Activated effector memory CD4-positive, alpha-beta T cell treated with Interleukin-2 at 50 U/mL for 16 hours (primary cell): ENCODE measurements around the gene BCL2L11.

ENCODE experiments used
- DNase-seq: peaks from one replicate; pipeline ENCODE4 v3.0.0-alpha.2; 2020

BCL2L11 gene

GRCh38 chr2:111145103-111145760 is 24.5 kb downstream of the BCL2L11 start:
- no peak for DNase-seq

- no peak for DNase-seq
Measured at GRCh38 chr2:111145951-111146350, 25.2 kb downstream of the BCL2L11 start.

- no peak for DNase-seq
Measured at GRCh38 chr2:111148225-111148873, 27.6 kb downstream of the BCL2L11 start.

- no peak for DNase-seq
Measured at GRCh38 chr2:111148925-111149324, 28.2 kb downstream of the BCL2L11 start.

- DNase-seq: no peak
Measured at GRCh38 chr2:111149882-111150455, 29.3 kb downstream of the BCL2L11 start.

- DNase-seq: no peak
Measured at GRCh38 chr2:111154758-111155157, 34.0 kb downstream of the BCL2L11 start.

DNA sequence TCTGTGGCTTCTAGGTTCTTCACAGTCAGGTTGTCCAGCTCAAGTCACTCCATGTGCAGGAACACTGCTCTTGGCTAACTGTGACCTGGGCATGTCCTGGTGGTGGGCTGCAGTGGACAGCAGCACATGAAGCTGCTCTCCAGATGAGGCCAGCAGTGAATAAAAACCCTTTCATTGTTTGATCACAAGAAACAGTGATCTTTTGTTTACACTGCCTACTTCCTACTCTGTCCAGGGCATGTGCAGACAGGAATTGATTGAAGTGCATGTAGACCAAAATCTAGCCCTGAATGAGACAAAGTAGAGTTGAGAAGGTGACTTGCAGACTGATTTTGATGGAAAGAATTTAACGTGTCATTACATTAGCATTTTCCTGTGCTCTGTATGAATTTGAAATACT is 34.9 kb downstream of the BCL2L11 start:
- DNase-seq: no peak

- DNase-seq: no peak
Measured at GRCh38 chr2:111156529-111156928, 35.8 kb downstream of the BCL2L11 start.

DNA sequence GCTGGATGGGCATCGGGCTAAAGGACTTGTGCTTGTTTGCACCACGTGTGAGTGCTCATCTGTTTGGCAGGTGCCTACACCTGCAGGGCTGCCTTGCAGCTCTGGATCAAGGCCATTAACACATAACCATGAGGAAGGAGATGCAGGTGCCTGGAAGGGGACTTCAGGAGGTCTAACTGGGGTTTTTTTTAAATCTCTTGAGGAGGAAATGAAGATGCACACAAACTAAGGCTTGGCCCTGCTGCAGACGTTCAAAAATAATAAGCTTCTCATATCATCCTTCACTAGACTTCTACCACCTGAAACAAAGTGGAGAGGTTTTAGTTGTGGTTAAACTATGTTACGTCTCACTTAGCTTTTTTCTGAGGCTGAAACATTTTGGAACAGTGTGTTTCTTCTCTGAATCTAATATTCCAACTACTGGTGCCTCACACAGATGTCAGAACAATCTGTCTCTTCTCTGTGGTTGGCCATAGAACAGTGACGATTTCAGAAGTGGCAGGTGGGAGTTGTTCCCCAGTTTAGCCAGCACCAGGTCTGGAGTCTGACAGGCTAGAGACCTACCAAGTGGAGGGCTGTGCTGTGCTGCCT is 36.5 kb downstream of the BCL2L11 start:
- DNase-seq: no peak

GRCh38 chr2:111157798-111158197 is 37.1 kb downstream of the BCL2L11 start:
- no peak for DNase-seq

DNA sequence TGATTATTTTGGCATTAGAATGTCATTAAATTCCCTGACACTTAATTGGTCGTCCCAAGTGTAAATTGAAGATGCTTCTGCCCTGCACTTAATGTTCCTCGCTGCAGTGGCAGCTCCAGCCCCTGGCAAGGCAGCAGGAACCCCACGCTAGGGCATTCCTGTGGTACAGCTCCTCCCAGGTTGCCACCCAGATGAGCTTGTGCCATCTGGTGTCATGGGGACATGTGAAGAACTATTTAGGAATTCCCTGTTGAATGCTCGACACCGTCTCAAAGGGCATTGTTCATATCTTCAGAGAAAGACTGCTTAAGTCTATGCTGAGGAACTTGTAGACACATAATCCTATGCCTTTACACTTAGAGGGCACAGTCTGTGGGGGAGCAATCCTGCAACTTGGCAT is 38.9 kb downstream of the BCL2L11 start:
- DNase-seq: no peak

- no peak for DNase-seq
Measured at GRCh38 chr2:111160758-111161157, 40.0 kb downstream of the BCL2L11 start.

- DNase-seq: no peak
Measured at GRCh38 chr2:111161971-111162370, 41.3 kb downstream of the BCL2L11 start.

GRCh38 chr2:111162718-111163331 is 42.1 kb downstream of the BCL2L11 start:
- DNase-seq: no peak

DNA sequence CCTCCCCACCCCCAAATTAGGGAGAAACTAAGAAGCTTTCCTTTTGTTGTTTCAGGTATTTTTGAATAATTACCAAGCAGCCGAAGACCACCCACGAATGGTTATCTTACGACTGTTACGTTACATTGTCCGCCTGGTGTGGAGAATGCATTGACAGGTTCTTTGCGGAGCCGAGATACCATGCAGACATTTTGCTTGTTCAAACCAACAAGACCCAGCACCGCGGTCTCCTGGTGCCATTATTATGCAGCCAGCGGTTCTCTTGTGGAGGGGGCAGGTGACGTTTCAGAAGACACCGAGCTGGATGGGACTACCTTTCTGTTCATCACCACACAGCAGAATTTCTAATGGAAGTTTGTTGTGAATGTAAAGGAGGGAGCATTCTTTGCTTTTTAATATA is 43.4 kb downstream of the BCL2L11 start:
- no peak for DNase-seq

DNA sequence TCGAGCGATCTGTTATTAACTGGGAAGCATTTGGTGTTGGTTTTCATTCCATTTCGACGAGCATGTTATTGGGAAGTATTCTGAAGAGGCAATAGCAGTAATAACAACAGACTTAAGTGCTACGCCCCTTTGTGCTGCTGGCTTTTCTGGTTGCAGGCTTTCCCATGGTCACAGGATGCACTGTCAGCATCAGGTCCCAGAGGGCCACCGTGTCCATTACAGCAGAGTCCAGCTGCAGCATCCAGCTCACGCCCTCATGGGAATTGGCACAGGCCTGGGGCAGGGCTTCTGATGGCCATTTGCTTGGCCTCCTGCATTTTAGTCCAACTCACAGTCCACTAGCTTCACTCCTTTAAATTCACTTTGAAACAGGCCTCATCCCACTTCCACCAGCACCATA is 44.4 kb downstream of the BCL2L11 start:
- no peak for DNase-seq

DNA sequence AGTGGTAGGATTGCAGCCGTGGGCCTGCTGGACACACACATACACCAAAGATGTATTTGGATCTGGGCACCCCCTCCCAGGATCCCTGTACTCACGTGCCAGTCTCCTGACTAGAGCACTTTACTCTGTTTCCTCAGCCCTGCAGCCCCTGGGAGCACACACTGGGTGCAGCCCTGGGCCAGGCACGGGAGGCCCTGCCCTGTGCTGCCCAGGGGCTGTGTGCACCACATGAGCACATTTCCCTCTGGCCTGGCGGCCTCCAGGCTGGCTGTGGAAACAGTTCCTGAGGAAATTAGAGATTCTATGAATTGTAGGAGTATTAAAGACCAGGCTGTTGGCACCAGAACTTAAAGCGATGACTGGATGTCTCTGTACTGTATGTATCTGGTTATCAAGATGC is 45.4 kb downstream of the BCL2L11 start:
- no peak for DNase-seq

DNA sequence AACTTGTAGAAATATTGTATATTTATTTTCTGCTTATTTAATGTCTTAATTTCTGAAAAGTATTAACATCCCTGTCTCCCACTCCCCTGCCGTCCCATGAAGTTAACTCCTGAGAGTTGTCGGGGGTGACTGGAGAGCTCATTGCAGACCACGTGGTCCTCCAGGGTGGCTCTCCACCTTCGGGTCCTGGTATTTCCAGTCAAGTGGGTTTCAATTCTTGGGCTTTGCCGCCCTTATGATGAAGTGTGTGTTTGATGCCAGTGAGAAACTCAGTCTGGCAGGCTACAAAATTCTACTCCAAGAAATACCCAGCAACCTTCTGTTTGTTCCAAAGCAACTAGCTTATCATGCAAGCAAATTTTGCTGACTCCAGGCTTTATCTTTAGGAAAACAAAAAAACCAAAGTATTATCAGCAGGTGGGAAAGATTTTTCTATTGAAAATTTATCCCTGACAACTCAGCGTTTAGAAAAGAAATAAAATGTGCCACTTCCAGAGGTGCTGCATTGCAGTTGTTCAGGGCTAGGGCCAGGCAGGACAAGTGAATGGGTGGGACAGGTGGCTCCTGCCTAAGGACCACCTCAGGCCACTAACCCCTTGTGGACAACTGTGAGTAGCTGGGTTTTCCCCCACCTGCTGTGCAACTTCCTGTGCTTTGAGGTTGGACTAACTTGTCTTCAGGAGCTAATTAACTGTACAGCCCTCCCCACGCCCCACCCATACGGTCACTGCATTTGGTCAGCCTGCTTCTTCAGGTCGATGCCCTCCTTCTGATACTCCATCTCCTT is 46.6 kb downstream of the BCL2L11 start:
- DNase-seq: no peak

- DNase-seq: no peak
Measured at GRCh38 chr2:111167863-111168162, 47.1 kb downstream of the BCL2L11 start.

DNA sequence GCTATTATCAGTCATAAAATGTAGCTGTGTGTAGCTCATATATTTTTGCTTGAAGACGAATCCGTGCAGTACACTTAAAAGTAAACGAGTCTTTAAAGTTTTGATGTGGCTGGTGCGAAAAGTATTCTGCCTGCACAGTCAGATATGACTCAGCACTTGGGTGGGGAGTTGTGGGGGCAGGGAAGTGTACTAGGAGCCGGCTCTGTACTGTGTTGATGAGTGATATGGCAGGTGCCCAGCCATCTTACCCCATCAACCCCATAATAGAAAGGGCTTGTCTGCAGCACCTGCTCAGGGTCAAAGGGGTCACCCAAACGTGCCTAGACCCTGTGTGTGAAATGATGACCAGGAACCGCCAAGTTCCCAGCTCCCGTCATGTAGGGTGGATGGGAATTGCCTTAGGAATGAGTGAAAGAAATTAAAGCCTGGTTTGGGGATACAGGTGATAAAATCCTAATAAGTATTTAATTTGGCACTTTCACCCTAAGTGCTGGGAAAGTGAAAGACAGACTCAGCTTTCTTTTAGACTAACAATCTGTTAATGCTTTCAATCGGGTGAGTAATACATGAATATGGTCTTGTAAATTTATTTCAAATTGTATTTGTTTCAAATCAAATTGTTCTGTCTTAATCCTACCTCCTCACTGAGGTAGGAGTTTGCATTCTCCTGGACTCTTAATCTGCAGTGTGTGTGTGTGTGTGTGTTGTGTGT is 48.0 kb downstream of the BCL2L11 start:
- peak; percentile 26 for DNase-seq

- no peak for DNase-seq
Measured at GRCh38 chr2:111169268-111169667, 48.6 kb downstream of the BCL2L11 start.

GRCh38 chr2:111169924-111170323 is 49.2 kb downstream of the BCL2L11 start:
- DNase-seq: no peak
